Neural crest cell (in vitro differentiated cells): ENCODE data around the gene SIRT4. TPM values are rescaled to one million over a fixed set of nuclear protein-coding genes. Genes with fewer than 3 reads are reported as not detected.

Experiments
- DNase-seq: peaks from one replicate; pipeline ENCODE4 v3.0.0; 2021; ENCODE audit warnings: low read depth, mixed read lengths, low spot score
- H3K27ac Mint-ChIP-seq: one replicate; pipeline ENCODE4 v1.8.0; 2021; ENCODE audit warnings: mild to moderate bottlenecking, mixed read lengths; ENCODE audit not compliant: unreplicated experiment
- H3K27me3 Mint-ChIP-seq: 2 replicates; pipeline ENCODE4 v1.8.0; 2021; ENCODE audit warnings: low read depth, mild to moderate bottlenecking, mixed read lengths
- H3K36me3 Mint-ChIP-seq: 2 replicates; pipeline ENCODE4 v1.8.0; 2021; ENCODE audit warnings: low read depth, mild to moderate bottlenecking, mixed read lengths
- H3K4me1 Mint-ChIP-seq: 2 replicates; pipeline ENCODE4 v1.8.0; 2021; ENCODE audit warnings: mixed read lengths
- H3K4me3 Mint-ChIP-seq: one replicate; pipeline ENCODE4 v1.8.0; 2021; ENCODE audit warnings: mild to moderate bottlenecking, mixed read lengths
- H3K9me3 Mint-ChIP-seq: 2 replicates; pipeline ENCODE4 v1.8.0; 2021; ENCODE audit warnings: mixed read lengths
- CTCF ChIP-seq: fragments of 200-600 bp; sonication (generic); conservative IDR thresholded peaks from 2 replicates; pipeline ENCODE4 v1.5.0; 2021; ENCODE audit warnings: antibody characterized with exemption, mild to moderate bottlenecking
- total RNA-seq: library from RNA; stranded (reverse); gene quantifications from 2 replicates; pipeline ENCODE4 v1.2.1, GENCODE V29; 2021

SIRT4 gene
- total RNA-seq, 1 donor from 2014 or later: 1.7 TPM

- Mint-ChIP-seq H3K4me3 (peak overlapping the region; percentile 78), H3K27ac (peak overlapping the region; percentile 52), H3K36me3 (no peaks in the 10 kb centered on the region), H3K4me1 (peaks cover 14% of the 10 kb centered on the region), H3K9me3 (no peaks in the 10 kb centered on the region), H3K27me3 (peaks cover 14% of the 10 kb centered on the region)
- no peak for TF ChIP-seq CTCF
- DNase-seq: no peak
Measured at GRCh38 chr12:120316798-120317223, 14.7 kb downstream of the SIRT4 start.

GRCh38 chr12:120317224-120318105 lies 15.3 kb downstream of the SIRT4 start:
- peak overlapping the region; percentile 52 for H3K27ac Mint-ChIP-seq
- H3K9me3 Mint-ChIP-seq: no peaks in the 10 kb centered on the region
- peaks cover 14% of the 10 kb centered on the region for H3K4me1 Mint-ChIP-seq
- H3K4me3 Mint-ChIP-seq: peak overlapping the region; percentile 78
- peak; percentile 68 for TF ChIP-seq CTCF
- peak; percentile 100 for DNase-seq
- peaks cover 18% of the 10 kb centered on the region for H3K27me3 Mint-ChIP-seq
- H3K36me3 Mint-ChIP-seq: no peaks in the 10 kb centered on the region

GRCh38 chr12:120321382-120322202 lies 19.5 kb downstream of the SIRT4 start:
- H3K9me3 Mint-ChIP-seq: no peaks in the 10 kb centered on the region
- peaks cover 20% of the 10 kb centered on the region for H3K4me1 Mint-ChIP-seq
- H3K4me3 Mint-ChIP-seq: no peak overlapping the region
- no peak for TF ChIP-seq CTCF
- no peaks in the 10 kb centered on the region for H3K36me3 Mint-ChIP-seq
- no peak overlapping the region for H3K27ac Mint-ChIP-seq
- no peak for DNase-seq
- peaks cover 35% of the 10 kb centered on the region for H3K27me3 Mint-ChIP-seq

GRCh38 chr12:120323772-120324171 lies 21.7 kb downstream of the SIRT4 start:
- no peak for DNase-seq
- H3K36me3 Mint-ChIP-seq: no peaks in the 10 kb centered on the region

More at GRCh38 chr12:120323772-120324171, 21.7 kb downstream of the SIRT4 start:
- H3K9me3 Mint-ChIP-seq: no peaks in the 10 kb centered on the region
- TF ChIP-seq CTCF: no peak
- no peak overlapping the region for H3K27ac Mint-ChIP-seq
- H3K4me1 Mint-ChIP-seq: peaks cover 8% of the 10 kb centered on the region
- peak overlapping the region; percentile 2 for H3K4me3 Mint-ChIP-seq
- peaks cover 33% of the 10 kb centered on the region for H3K27me3 Mint-ChIP-seq
